Nephron progenitor cell (in vitro differentiated cells): ENCODE data around the gene LTBP2.

ENCODE experiments used
- DNase-seq: peaks from one replicate; pipeline ENCODE4 v3.0.0; 2021
- H3K27ac Mint-ChIP-seq: 2 replicates; pipeline ENCODE4 v1.8.0; 2021; ENCODE audit warnings: mild to moderate bottlenecking, moderate library complexity, mixed read lengths
- H3K27me3 Mint-ChIP-seq: 2 replicates; pipeline ENCODE4 v1.8.0; 2021; ENCODE audit warnings: mild to moderate bottlenecking, low read depth, mixed read lengths; ENCODE audit not compliant: poor library complexity
- H3K36me3 Mint-ChIP-seq: 2 replicates; pipeline ENCODE4 v1.8.0; 2021; ENCODE audit warnings: low read depth, mixed read lengths
- H3K4me1 Mint-ChIP-seq: 2 replicates; pipeline ENCODE4 v1.8.0; 2021; ENCODE audit warnings: mixed read lengths
- H3K4me3 Mint-ChIP-seq: 2 replicates; pipeline ENCODE4 v1.8.0; 2021; ENCODE audit warnings: mild to moderate bottlenecking, moderate library complexity, mixed read lengths
- H3K9me3 Mint-ChIP-seq: 2 replicates; pipeline ENCODE4 v1.8.0; 2021; ENCODE audit warnings: mild to moderate bottlenecking, moderate library complexity, mixed read lengths
- TF ChIP-seq, protein P1 (sequence below): fragments of 200-600 bp; sonication (generic); IDR thresholded peaks from 2 replicates; pipeline ENCODE4 v1.5.0; 2021; ENCODE audit warnings: antibody characterized with exemption

The LTBP2 gene

DNA sequence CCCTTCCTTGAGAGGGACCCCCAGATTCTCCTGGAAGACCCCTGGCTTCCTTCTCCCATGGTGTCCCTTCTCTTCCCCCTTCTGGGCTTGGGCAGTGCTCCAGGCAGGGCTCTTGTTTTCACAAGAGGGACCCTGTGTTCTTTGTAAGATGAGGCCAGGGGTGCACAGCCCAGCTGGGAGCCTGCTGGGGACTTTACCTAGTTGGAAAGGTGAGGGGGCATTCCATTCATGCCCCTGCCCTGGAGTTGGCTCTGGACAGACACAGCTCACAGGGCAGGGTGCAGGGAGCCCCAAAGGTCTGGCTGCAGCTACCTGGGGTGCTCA, 87.3 kb downstream of the LTBP2 start:
- Mint-ChIP-seq H3K4me1 (peaks cover 23% of the 10 kb centered on the region), H3K36me3 (no peaks in the 10 kb centered on the region), H3K27me3 (peaks cover 33% of the 10 kb centered on the region), H3K9me3 (no peaks in the 10 kb centered on the region), H3K27ac (no peak overlapping the region), H3K4me3 (no peak overlapping the region)
- DNase-seq = no peak
- TF ChIP-seq, protein P1, sequence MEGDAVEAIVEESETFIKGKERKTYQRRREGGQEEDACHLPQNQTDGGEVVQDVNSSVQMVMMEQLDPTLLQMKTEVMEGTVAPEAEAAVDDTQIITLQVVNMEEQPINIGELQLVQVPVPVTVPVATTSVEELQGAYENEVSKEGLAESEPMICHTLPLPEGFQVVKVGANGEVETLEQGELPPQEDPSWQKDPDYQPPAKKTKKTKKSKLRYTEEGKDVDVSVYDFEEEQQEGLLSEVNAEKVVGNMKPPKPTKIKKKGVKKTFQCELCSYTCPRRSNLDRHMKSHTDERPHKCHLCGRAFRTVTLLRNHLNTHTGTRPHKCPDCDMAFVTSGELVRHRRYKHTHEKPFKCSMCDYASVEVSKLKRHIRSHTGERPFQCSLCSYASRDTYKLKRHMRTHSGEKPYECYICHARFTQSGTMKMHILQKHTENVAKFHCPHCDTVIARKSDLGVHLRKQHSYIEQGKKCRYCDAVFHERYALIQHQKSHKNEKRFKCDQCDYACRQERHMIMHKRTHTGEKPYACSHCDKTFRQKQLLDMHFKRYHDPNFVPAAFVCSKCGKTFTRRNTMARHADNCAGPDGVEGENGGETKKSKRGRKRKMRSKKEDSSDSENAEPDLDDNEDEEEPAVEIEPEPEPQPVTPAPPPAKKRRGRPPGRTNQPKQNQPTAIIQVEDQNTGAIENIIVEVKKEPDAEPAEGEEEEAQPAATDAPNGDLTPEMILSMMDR = no peak

DNA sequence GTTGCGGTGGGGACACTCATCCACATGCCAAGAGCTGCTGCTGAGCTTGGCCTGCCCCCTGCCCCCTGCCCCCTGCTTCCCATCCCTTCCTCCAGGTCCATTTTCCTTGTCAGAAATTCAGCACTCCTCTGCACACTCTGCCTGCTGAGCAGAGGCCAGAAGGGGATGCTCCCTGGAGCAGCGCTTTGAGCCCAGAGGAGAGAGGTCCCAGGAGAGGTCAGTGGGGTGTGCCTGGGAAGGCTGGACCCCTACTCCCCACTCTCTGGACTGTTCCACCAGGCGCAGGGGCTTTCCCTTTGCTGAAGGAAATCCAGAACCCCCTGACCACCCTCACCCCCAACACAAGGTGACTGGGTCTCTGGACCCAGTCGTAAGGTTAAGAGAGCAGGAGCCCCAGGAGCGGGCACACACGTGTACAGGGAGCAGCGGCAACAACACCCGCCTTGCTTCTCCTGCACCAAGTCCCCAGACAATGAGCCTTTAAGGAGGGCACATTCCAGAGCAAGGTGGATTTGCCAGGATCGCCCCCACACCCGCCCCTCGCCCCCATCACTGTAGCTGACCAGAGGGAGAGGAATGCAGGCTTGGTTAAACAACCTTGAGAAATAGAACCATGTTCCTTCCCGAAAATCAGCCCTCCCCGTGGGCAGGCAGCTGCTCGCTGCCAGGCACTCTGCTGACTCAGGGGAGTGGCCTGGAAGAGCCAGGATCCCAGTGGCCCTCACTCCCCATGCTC, 87.8 kb downstream of the LTBP2 start:
- Mint-ChIP-seq H3K9me3 (no peaks in the 10 kb centered on the region), H3K4me1 (peaks cover 23% of the 10 kb centered on the region), H3K27ac (no peak overlapping the region), H3K36me3 (no peaks in the 10 kb centered on the region), H3K4me3 (no peak overlapping the region), H3K27me3 (peaks cover 31% of the 10 kb centered on the region)
- no peak for DNase-seq
- TF ChIP-seq, protein P1 = no peak

DNA sequence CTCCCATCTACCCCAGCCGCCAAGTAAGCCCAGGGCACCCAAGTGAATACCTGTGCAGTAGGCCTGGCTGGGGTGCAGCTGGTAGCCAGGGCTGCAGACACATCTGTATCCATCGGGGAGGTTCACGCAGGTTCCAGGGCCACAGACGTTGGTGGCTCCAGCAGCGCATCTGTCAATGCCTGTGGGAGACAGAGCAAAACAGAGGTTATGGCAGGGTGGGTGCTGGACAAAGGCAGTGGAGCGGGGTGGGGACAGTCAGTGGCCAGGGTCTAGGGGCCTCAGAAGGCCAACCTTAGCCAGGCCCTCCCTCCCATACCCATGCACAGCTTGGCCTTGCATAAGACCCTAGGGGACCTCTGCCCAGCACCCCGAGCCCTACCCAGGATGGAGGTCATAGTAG, 89.3 kb downstream of the LTBP2 start:
- no peak overlapping the region for H3K27ac Mint-ChIP-seq
- H3K9me3 Mint-ChIP-seq = no peaks in the 10 kb centered on the region
- H3K36me3 Mint-ChIP-seq = no peaks in the 10 kb centered on the region
- H3K4me1 Mint-ChIP-seq = peaks cover 30% of the 10 kb centered on the region
- TF ChIP-seq, protein P1 = no peak
- no peak overlapping the region for H3K4me3 Mint-ChIP-seq
- H3K27me3 Mint-ChIP-seq = peaks cover 29% of the 10 kb centered on the region
- DNase-seq = no peak

DNA sequence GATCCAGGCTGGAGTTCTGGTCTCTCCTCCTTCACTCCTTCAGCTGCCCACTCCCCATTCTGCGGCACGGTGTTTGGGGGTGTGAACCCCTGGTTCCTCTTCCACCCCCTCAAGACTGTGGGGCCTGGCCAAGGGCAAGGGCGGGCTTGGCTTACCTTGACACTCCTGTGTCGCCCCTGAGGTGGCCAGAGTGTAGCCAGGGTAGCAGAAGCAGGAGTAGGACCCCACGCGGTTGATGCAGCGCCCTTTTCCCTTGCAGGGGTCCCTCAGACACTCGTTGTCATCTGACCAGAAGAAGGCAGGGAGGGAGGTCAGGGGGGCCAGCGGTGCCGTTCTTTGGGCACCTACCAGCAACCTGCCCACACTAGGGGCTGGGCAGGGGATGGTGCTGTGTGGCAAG, 90.3 kb downstream of the LTBP2 start:
- Mint-ChIP-seq H3K4me3 (no peak overlapping the region), H3K36me3 (no peaks in the 10 kb centered on the region), H3K9me3 (no peaks in the 10 kb centered on the region), H3K27me3 (peaks cover 25% of the 10 kb centered on the region), H3K27ac (no peak overlapping the region), H3K4me1 (peaks cover 30% of the 10 kb centered on the region)
- no peak for DNase-seq
- TF ChIP-seq, protein P1 = no peak

DNA sequence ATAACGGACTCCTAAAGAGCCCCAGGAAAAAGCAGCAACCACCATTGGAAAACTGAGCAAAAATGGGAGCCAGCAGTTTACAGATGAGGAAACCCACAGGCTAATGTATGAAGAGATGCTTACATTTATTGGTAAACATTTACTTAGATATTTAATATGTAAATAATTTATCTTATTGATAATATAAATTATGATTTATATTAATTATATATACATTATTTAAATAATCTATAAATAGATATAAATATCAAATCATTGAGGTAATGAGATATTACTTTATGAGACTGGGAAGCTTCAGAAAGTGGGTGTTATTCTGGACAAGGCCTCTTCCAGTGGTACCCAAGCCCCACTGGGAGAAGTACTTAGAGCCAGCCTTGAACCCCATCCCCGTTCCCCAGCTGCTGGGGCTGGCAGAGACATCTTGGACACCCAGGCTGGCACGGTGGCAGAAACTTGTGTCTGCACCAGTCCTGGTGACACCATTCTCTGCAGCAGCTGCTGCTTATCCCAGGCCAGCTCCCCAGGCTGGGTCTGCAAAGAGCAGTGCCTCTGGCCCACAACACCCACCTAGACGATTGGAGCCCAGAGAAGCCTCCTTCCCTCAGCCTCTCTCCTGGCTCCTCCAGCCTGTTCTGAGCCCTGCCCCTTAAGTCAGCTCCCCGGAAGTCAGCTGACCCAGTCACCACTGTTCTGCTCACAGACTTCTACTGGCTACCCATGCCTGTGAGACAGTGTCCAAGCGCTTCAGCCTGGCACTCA, 92.5 kb downstream of the LTBP2 start:
- peaks cover 17% of the 10 kb centered on the region for H3K4me1 Mint-ChIP-seq
- peaks cover 17% of the 10 kb centered on the region for H3K27me3 Mint-ChIP-seq
- no peak overlapping the region for H3K27ac Mint-ChIP-seq
- TF ChIP-seq, protein P1 = no peak
- no peaks in the 10 kb centered on the region for H3K9me3 Mint-ChIP-seq
- no peak overlapping the region for H3K4me3 Mint-ChIP-seq
- H3K36me3 Mint-ChIP-seq = no peaks in the 10 kb centered on the region
- no peak for DNase-seq

DNA sequence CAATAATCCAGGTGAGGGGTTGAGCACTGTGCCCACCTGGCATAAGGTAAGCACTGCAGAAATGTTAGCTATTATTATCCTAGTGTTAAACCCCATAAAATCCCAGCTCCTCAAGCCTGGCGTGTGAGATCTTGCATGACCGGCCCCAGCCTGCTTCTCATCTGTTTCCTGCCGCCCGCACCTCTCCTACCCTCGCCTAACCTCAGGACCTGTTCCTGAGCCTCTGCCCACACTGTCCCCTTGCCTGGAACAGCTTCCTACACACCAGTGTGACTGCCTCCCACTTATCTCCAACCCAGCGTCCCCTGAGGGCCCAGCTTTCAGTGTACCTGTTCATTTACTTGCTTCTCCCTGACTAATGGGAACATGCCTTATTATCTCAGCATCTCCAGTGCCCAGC, 93.8 kb downstream of the LTBP2 start:
- TF ChIP-seq, protein P1 = no peak
- Mint-ChIP-seq H3K9me3 (no peaks in the 10 kb centered on the region), H3K27me3 (peaks cover 14% of the 10 kb centered on the region), H3K36me3 (no peaks in the 10 kb centered on the region), H3K4me1 (peaks cover 22% of the 10 kb centered on the region), H3K4me3 (no peak overlapping the region), H3K27ac (no peak overlapping the region)
- DNase-seq = no peak
